ENCODE measurements around the gene PPP1R14B. TPM values are rescaled to one million over a fixed set of nuclear protein-coding genes. Genes with fewer than 3 reads are reported as not detected.

PPP1R14B gene
- total and polyA plus RNA-seq, 2 of the 13 experiments (the other 11 are each of a cell fraction or from before 2014, with no cell fraction given) = 110 to 148 TPM

- TF ChIP-seq STAT6 (CRISPR knock-in tag; IDR thresholded peaks at IDR 0.05; ENCODE audit: borderline replicate concordance) = peak; percentile 82; the same call in 1 of the 2 replicates
- no peak for TF ChIP-seq ZNF432 (CRISPR knock-in tag; IDR thresholded peaks at IDR 0.05; ENCODE audit: borderline replicate concordance)
- no peak; the same call in 1 of the 2 replicates for TF ChIP-seq EEA1 (CRISPR knock-in tag; IDR thresholded peaks at IDR 0.05; ENCODE audit: borderline replicate concordance)
- TF ChIP-seq HDAC1 (CRISPR knock-in tag; IDR thresholded peaks at IDR 0.05) = peak; percentile 60; the same call in 1 of the 2 replicates
- TF ChIP-seq ZNF772 (CRISPR knock-in tag; IDR thresholded peaks at IDR 0.05) = peak; percentile 81; the same call in 1 of the 2 replicates
- TF ChIP-seq ZNF577 (CRISPR knock-in tag; IDR thresholded peaks at IDR 0.05; ENCODE audit: borderline replicate concordance, low read depth) = no peak
- 0 out of 2 replicates have a peak, but pooled peaks have one; percentile 52 for TF ChIP-seq GATA4 (IDR thresholded peaks at IDR 0.05; ENCODE audit: borderline replicate concordance, low read depth)
- no peak for TF ChIP-seq GATAD1 (CRISPR knock-in tag; IDR thresholded peaks at IDR 0.05)
- TF ChIP-seq DMTF1 (CRISPR knock-in tag; IDR thresholded peaks at IDR 0.05) = no peak
- TF ChIP-seq SRSF4 (IDR thresholded peaks at IDR 0.05; ENCODE audit: low read depth, low read length, poor library complexity, severe bottlenecking) = no peak
- TF ChIP-seq NR2F6 (IDR thresholded peaks at IDR 0.05) = no peak
- TF ChIP-seq NR2F6 (CRISPR knock-in tag; IDR thresholded peaks at IDR 0.05) = 0 out of 2 replicates have a peak, but pooled peaks have one; percentile 31
- no peak for TF ChIP-seq ZNF549 (CRISPR knock-in tag; IDR thresholded peaks at IDR 0.05)
- TF ChIP-seq DNMT1 (CRISPR knock-in tag; IDR thresholded peaks at IDR 0.05) = no peak
- no peak for TF ChIP-seq ZBTB44 (CRISPR knock-in tag; IDR thresholded peaks at IDR 0.05)
- TF ChIP-seq ZBTB1 (CRISPR knock-in tag; IDR thresholded peaks at IDR 0.05; ENCODE audit: borderline replicate concordance) = no peak
- TF ChIP-seq ZNF704 (CRISPR knock-in tag; IDR thresholded peaks at IDR 0.05; ENCODE audit: borderline replicate concordance) = no peak
- TF ChIP-seq MZF1 (CRISPR knock-in tag; IDR thresholded peaks at IDR 0.05; ENCODE audit: borderline replicate concordance) = no peak
- no peak for TF ChIP-seq PHF20 (CRISPR knock-in tag; IDR thresholded peaks at IDR 0.05)
These were observed 16.4 kb downstream of the PPP1R14B start, which contains the start of gene DNAJC4 (continued) for GRCh38 chr11:64230171-64230984.

Measured in HepG2 (cell line).